CD4-positive, alpha-beta T cell treated with Interleukin-4 for 4 hours (primary cell): ENCODE measurements around the gene NDUFB10.

Experiments used
- DNase-seq: peaks from one replicate; pipeline ENCODE4 v3.0.0-alpha.2; 2020

Gene NDUFB10

GRCh38 chr16:1989209-1990100 is 30.1 kb downstream of the NDUFB10 start, which contains the start of gene SYNGR3:
Gene SYNGR3 (plus strand): TSS chr16:1989970. CDS start chr16:1990103, 133 bp downstream.
- no peak for DNase-seq

- no peak for DNase-seq
Measured at GRCh38 chr16:1990101-1990350, 30.7 kb downstream of the NDUFB10 start.

- DNase-seq = peak; percentile 24
Measured at GRCh38 chr16:1990351-1991134, 31.2 kb downstream of the NDUFB10 start.

GRCh38 chr16:1991135-1991551 is 31.8 kb downstream of the NDUFB10 start:
- peak; percentile 62 for DNase-seq

GRCh38 chr16:1991588-1991947 is 32.2 kb downstream of the NDUFB10 start:
- no peak for DNase-seq

GRCh38 chr16:1991948-1992703 is 32.8 kb downstream of the NDUFB10 start:
- DNase-seq = peak; percentile 94

GRCh38 chr16:1992704-1993317 is 33.5 kb downstream of the NDUFB10 start:
- DNase-seq = no peak

- peak; percentile 14 for DNase-seq
Measured at GRCh38 chr16:1993731-1994131, 34.4 kb downstream of the NDUFB10 start.

- DNase-seq = no peak
Measured at GRCh38 chr16:1997494-1998359, 38.4 kb downstream of the NDUFB10 start.

GRCh38 chr16:1998360-1998835 is 39.1 kb downstream of the NDUFB10 start:
- DNase-seq = no peak

- DNase-seq = no peak
Measured at GRCh38 chr16:1998852-1999801, 39.8 kb downstream of the NDUFB10 start.

GRCh38 chr16:1999866-2000514 is 40.7 kb downstream of the NDUFB10 start:
- DNase-seq = no peak

GRCh38 chr16:2001035-2001434 is 41.7 kb downstream of the NDUFB10 start:
- DNase-seq = no peak

GRCh38 chr16:2001456-2002355 is 42.4 kb downstream of the NDUFB10 start:
- no peak for DNase-seq

- no peak for DNase-seq
Measured at GRCh38 chr16:2002406-2003230, 43.3 kb downstream of the NDUFB10 start.

- DNase-seq = no peak
Measured at GRCh38 chr16:2003231-2003826, 44.0 kb downstream of the NDUFB10 start.

GRCh38 chr16:2003827-2004641 is 44.7 kb downstream of the NDUFB10 start:
- DNase-seq = peak; percentile 75
